Neural cell (in vitro differentiated cells): Measurements from ENCODE around the gene TEX30. TPM values are rescaled to one million over a fixed set of nuclear protein-coding genes. Genes with fewer than 3 reads are reported as not detected.

Experiments used
- H2AFZ ChIP-seq: fragments of 200-600, 300-800 bp; sonication (generic), shearing (Covaris generic); 2 replicates; pipeline ENCODE4 v1.6.0; 2014; ENCODE audit warnings: low read depth, mild to moderate bottlenecking, antibody characterized with exemption, low read length, moderate library complexity
- H3F3A ChIP-seq: fragments of 200-600 bp; shearing (Covaris generic); 2 replicates; pipeline ENCODE4 v1.6.1; 2016; ENCODE audit warnings: mild to moderate bottlenecking, moderate library complexity, mixed read lengths, antibody characterized with exemption, low read length; ENCODE audit not compliant: insufficient read depth, poor library complexity, severe bottlenecking
- H3K27ac ChIP-seq: fragments of 200-600, 300-800 bp; sonication (generic), shearing (Covaris generic); 2 replicates; pipeline ENCODE4 v1.5.1; 2014; ENCODE audit warnings: mild to moderate bottlenecking, low read length, moderate library complexity
- H3K27me3 ChIP-seq: fragments of 300-800, 200-600 bp; sonication (generic), shearing (Covaris generic); 2 replicates; pipeline ENCODE4 v1.6.0; 2014; ENCODE audit warnings: mild to moderate bottlenecking, low read depth, low read length, moderate library complexity; ENCODE audit not compliant: insufficient read depth
- H3K36me3 ChIP-seq: fragments of 300-800, 200-600 bp; sonication (generic), shearing (Covaris generic); 2 replicates; pipeline ENCODE4 v1.5.1; 2014; ENCODE audit warnings: mild to moderate bottlenecking, antibody characterized with exemption, low read length, moderate library complexity; ENCODE audit not compliant: insufficient read depth
- H3K4me2 ChIP-seq: fragments of 300-800, 200-600 bp; sonication (generic), shearing (Covaris generic); 2 replicates; pipeline ENCODE4 v1.6.0; 2014; ENCODE audit warnings: mild to moderate bottlenecking, low read length
- H3K4me3 ChIP-seq: fragments of 300-800, 200-600 bp; sonication (generic), shearing (Covaris generic); 2 replicates; pipeline ENCODE4 v1.5.1; 2014; ENCODE audit warnings: mild to moderate bottlenecking, low read length, moderate library complexity
- H3K79me2 ChIP-seq: fragments of 200-600 bp; shearing (Covaris generic); replicated peaks from 2 replicates; pipeline ENCODE4 v1.6.0; 2014; ENCODE audit warnings: mild to moderate bottlenecking, low read length, moderate library complexity; ENCODE audit not compliant: insufficient read depth
- H3K9ac ChIP-seq: fragments of 300-800, 200-600 bp; sonication (generic), shearing (Covaris generic); 2 replicates; pipeline ENCODE4 v1.6.1; 2016; ENCODE audit warnings: mild to moderate bottlenecking, low read length, mixed read lengths
- H3K9me2 ChIP-seq: fragments of 200-600 bp; shearing (Covaris generic); 2 replicates; pipeline ENCODE4 v1.6.1; 2016; ENCODE audit warnings: mild to moderate bottlenecking, low read length, mixed read lengths; ENCODE audit not compliant: insufficient read depth
- H3K9me3 ChIP-seq: fragments of 200-600, 300-800 bp; sonication (generic), shearing (Covaris generic); 2 replicates; pipeline ENCODE4 v1.6.1; 2016; ENCODE audit warnings: mild to moderate bottlenecking, mixed run types, low read length, moderate library complexity, mixed read lengths
- H4K20me1 ChIP-seq: fragments of 200-600 bp; shearing (Covaris generic); 2 replicates; pipeline ENCODE4 v1.6.1; 2016; ENCODE audit warnings: mild to moderate bottlenecking, mixed run types; ENCODE audit not compliant: insufficient read depth
- CTCF ChIP-seq: fragments of 450-650 bp; IDR thresholded peaks from 2 replicates; pipeline ENCODE4 v1.5.1; 2014; ENCODE audit warnings: antibody characterized with exemption, mild to moderate bottlenecking, moderate library complexity; ENCODE audit not compliant: poor library complexity, severe bottlenecking
- EP300 ChIP-seq: fragments of 450-650 bp; conservative IDR thresholded peaks from 2 replicates; pipeline ENCODE4 v1.6.1; 2014; ENCODE audit warnings: antibody characterized with exemption, mild to moderate bottlenecking, moderate library complexity; ENCODE audit not compliant: poor library complexity, severe bottlenecking
- EZH2 ChIP-seq: fragments of 200-600, 300-800 bp; shearing (Covaris generic), sonication (generic); IDR thresholded peaks from 2 replicates; pipeline ENCODE4 v1.6.1; 2014; ENCODE audit warnings: antibody characterized with exemption, low read length, borderline replicate concordance, mild to moderate bottlenecking; ENCODE audit not compliant: insufficient read depth, poor library complexity, severe bottlenecking
- MXI1 ChIP-seq: fragments of 450-650 bp; conservative IDR thresholded peaks from 2 replicates; pipeline ENCODE4 v1.6.1; 2014; ENCODE audit warnings: antibody characterized with exemption, mild to moderate bottlenecking; ENCODE audit not compliant: poor library complexity, severe bottlenecking
- POLR2AphosphoS5 ChIP-seq: IDR thresholded peaks from 2 replicates; pipeline ENCODE4 v1.6.1; 2012
- RAD21 ChIP-seq: fragments of 450-650 bp; conservative IDR thresholded peaks from 2 replicates; pipeline ENCODE4 v1.6.1; 2014; ENCODE audit warnings: antibody characterized with exemption, mild to moderate bottlenecking, moderate library complexity
- SMC3 ChIP-seq: fragments of 450-650 bp; conservative IDR thresholded peaks from 2 replicates; pipeline ENCODE4 v1.6.1; 2014; ENCODE audit warnings: antibody characterized with exemption, mild to moderate bottlenecking, moderate library complexity; ENCODE audit not compliant: poor library complexity
- TAF1 ChIP-seq: IDR thresholded peaks from 2 replicates; pipeline ENCODE4 v1.6.1; 2012; ENCODE audit warnings: low read depth
- polyA plus RNA-seq: library from polyadenylated mRNA; depleted of rRNA; stranded (reverse); fragments of >200 nt; gene quantifications from 2 replicates; pipeline ENCODE4 v1.2.3, GENCODE V29; 2014
- TF ChIP-seq, protein P1 (sequence below): IDR thresholded peaks from 2 replicates; pipeline ENCODE4 v1.6.1; 2012; ENCODE audit warnings: borderline replicate concordance

The TEX30 gene
- polyA plus RNA-seq, 1 donor from 2014 or later, result 29.9 TPM

DNA sequence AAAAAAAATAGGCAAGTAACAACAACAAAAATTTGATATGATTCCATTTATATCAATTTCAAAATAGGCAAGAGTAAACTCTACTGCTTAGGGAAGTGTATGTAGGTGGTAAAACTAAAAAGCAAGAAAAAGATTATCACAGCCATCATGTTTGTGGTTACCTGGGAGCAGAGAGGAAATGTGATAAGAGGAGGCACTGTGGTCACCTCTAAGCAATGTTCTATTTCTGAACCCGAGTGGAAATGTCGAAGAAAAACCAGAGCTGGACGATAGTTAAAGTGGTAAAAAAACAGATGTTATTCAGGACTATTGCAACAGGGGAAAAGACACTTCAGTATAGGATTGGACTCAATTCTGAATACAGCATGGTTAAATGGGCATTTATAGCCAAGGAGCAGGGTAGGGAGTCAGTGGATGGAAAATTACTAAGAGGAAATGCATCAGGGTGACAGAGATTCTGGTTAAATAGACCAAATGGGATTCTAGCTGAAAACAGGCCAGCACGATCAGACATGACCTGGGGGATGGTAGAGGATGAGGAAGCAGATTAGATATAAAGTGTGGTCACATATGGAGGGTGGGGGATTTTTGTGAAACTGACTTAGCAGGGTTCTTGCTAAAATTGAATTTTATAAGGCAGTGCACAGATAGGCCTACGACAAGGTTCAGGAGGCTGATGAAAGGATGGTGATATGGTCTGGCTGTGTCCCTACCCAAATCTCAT lies 6.0 kb upstream of the TEX30 start:
- TF ChIP-seq SMC3 (no peak), EZH2 (no peak), RAD21 (no peak), CTCF (no peak), POLR2AphosphoS5 (no peak), EP300 (no peak), TAF1 (no peak), MXI1 (no peak)
- TF ChIP-seq, protein P1, sequence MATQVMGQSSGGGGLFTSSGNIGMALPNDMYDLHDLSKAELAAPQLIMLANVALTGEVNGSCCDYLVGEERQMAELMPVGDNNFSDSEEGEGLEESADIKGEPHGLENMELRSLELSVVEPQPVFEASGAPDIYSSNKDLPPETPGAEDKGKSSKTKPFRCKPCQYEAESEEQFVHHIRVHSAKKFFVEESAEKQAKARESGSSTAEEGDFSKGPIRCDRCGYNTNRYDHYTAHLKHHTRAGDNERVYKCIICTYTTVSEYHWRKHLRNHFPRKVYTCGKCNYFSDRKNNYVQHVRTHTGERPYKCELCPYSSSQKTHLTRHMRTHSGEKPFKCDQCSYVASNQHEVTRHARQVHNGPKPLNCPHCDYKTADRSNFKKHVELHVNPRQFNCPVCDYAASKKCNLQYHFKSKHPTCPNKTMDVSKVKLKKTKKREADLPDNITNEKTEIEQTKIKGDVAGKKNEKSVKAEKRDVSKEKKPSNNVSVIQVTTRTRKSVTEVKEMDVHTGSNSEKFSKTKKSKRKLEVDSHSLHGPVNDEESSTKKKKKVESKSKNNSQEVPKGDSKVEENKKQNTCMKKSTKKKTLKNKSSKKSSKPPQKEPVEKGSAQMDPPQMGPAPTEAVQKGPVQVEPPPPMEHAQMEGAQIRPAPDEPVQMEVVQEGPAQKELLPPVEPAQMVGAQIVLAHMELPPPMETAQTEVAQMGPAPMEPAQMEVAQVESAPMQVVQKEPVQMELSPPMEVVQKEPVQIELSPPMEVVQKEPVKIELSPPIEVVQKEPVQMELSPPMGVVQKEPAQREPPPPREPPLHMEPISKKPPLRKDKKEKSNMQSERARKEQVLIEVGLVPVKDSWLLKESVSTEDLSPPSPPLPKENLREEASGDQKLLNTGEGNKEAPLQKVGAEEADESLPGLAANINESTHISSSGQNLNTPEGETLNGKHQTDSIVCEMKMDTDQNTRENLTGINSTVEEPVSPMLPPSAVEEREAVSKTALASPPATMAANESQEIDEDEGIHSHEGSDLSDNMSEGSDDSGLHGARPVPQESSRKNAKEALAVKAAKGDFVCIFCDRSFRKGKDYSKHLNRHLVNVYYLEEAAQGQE, result no peak
- Histone ChIP-seq H4K20me1 (no peaks in the 10 kb centered on the region), H3K9ac (no peak overlapping the region), H3K27me3 (no peaks in the 10 kb centered on the region), H3F3A (no peaks in the 10 kb centered on the region), H3K27ac (no peak overlapping the region), H2AFZ (no peak overlapping the region), H3K79me2 (no peaks in the 10 kb centered on the region), H3K4me3 (no peak overlapping the region), H3K9me2 (no peaks in the 10 kb centered on the region), H3K4me2 (no peak overlapping the region), H3K9me3 (no peaks in the 10 kb centered on the region), H3K36me3 (peaks cover 14% of the 10 kb centered on the region)

DNA sequence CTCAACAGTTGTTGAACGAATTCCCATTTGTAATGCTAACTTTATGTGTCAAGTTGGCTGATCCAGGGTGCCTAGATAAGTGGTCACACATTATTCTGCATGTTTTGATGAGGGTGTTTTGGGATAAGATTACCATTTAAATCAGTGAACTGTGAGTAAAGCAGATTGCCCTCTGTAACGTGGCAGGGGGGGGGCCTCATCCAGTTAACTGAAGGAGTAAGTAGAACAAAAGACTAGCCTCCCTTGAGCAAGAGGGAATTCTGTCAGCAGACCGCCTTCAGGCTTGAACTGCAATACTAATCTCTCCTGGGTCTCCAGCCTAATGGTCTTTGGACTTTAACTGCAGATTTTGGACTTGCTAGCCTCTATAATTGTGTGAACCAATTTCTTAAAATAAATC lies 4.2 kb upstream of the TEX30 start:
- Histone ChIP-seq H3K9me3 (no peaks in the 10 kb centered on the region), H3K79me2 (no peaks in the 10 kb centered on the region), H3F3A (no peaks in the 10 kb centered on the region), H3K27ac (no peak overlapping the region), H3K36me3 (peaks cover 7% of the 10 kb centered on the region), H4K20me1 (no peaks in the 10 kb centered on the region), H3K27me3 (no peaks in the 10 kb centered on the region), H2AFZ (no peak overlapping the region), H3K4me3 (no peak overlapping the region), H3K9me2 (no peaks in the 10 kb centered on the region), H3K9ac (no peak overlapping the region), H3K4me2 (no peak overlapping the region)
- TF ChIP-seq EZH2, result no peak
- TF ChIP-seq RAD21, result no peak
- no peak for TF ChIP-seq MXI1
- TF ChIP-seq, protein P1, result no peak
- TF ChIP-seq TAF1, result no peak
- no peak for TF ChIP-seq SMC3
- no peak for TF ChIP-seq EP300
- TF ChIP-seq CTCF, result no peak
- TF ChIP-seq POLR2AphosphoS5, result no peak
